ENCODE measurements around the gene FASTKD2.

The FASTKD2 gene

DNA sequence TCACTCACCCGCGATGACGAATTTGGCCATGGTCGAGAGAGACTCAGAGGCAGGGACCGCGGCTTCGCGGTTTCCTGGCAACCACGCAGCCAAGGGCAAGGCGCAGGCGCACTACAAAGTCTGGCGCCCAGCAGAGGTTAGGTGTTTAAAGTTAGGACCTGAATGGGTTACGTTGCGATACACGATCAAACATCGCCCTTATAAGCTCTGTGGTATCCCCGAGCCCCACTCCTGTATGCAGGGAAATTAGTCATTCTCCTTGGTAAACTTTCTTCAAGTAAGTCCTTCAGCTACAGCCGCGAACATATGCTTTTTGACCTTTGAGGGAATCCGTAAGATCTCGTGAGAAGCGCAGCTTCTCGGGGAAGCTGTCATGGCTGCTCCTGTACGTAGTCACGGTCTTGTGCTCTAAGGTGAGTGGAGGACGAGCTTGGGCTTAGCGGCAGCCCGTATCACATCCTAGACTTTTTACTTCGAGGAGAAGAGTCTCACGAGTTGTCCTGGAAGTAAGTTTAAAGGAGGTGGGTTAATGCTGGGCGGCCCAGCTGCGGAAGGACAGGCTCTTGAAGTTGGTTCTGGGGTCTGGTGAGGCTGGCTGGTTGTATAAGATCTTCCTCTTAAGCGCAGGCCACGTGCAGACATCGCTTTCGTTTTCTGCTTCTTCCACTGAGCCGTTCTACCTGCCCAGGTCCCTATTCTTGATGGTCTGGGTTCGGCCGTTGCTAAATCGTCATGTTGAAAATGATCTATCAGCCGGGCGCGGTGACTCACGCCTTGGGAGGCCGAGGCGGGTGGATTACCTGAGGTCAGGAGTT is at the start of gene FASTKD2, which contains the start of gene MDH1B:
Gene FASTKD2, plus strand, starts transcription at position 365 of the 815 bp plus-strand sequence. CDS start 1,088 bp downstream, outside the sequence.
Gene MDH1B, minus strand, starts transcription at position 87 of the 815 bp plus-strand sequence. Its CDS starts 57 bp downstream, at position 30.
- DNase-seq = peak; percentile 79 to 83

DNA sequence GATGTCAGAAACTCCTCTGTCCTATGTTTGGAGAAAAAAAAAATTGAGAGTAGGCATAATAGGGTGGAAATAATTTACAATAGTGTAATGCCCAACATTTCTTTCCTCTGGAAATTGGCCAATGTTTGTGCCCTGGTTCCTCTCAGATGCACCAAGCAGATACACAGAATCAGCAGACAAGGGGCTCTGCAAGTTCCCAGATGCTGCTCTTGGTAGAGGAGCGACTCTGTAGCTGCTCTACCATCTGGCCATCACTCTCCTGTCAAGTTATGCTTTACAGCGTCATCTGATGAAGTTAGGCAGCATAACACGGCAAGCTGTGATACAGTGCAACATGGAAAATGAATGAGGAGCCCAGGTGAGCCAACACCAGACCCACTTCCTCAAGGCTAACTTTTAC is 48.8 kb upstream of the FASTKD2 start:
- DNase-seq = no peak

DNA sequence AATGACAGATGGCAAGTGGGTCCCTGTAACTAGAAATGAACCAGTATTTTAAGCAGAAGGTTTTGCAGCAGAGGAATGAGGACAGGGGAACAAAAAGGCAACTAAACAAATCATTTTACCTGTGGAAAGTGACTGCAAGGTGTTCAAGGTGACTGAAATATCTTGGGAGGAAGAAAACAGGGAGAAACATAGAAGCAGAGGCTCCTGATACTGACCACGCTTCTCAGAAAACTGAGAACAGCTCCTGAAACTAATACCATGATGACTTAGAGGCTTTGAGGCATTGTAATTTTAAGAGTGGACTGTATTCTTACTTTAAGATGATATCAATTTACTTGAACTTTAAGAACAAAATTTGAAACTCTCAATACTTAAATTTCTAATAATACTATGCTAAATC is 47.1 kb upstream of the FASTKD2 start, which contains the start of gene DYTN:
Gene DYTN, minus strand, starts transcription at position 101 of the 400 bp plus-strand sequence. CDS start 117 bp downstream, outside the sequence.
- no peak for DNase-seq

DNA sequence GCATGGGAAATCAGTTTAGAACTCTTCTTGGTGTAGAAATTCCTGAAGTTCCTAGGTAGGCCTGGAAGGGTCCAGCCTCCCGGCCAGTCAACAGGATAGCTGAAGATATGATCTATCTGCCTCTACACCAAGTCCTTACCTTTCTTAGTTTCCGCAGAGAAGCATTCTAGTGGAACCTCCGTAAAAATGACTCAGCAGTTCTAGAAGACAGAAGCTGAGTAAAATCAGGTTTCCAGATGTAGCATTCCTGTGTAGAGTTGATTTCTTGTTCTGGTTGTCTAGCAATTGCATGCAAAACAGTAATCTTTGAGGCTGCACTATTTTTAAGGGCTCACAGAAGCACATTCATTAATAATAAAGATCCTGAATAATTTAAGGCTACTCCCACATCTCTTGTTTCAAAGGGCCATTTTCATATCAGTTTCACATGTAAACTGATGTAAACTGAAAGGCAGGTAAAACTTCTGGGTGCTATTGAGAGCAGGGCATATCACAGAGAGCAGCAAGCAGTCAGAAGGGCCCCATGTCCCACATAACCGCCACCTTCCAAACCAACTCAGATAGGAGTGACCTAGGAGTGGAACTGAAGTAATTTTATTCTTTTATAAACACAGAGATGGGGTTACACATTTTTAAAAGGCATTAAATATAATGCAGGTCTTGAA is 44.0 kb upstream of the FASTKD2 start:
- DNase-seq = no peak

DNA sequence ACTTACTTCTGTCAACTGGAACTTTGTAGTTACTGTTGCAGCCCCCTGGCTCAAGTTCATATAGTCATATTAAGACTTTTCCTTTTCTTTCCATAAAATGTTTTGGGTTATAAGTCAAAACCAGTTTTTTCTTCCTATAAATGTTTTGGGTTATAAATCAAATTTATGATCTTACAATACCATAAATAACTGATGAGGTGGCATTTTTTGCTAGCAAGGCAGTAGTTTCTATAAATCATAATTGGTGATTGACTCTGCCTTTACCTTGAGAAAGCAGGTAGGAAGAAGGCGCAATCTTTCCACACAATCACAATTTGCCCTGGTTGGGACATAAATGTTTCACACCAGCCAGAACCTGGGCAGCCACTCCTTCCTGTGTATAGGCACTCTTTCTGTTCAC is 42.1 kb upstream of the FASTKD2 start:
- no peak for DNase-seq

DNA sequence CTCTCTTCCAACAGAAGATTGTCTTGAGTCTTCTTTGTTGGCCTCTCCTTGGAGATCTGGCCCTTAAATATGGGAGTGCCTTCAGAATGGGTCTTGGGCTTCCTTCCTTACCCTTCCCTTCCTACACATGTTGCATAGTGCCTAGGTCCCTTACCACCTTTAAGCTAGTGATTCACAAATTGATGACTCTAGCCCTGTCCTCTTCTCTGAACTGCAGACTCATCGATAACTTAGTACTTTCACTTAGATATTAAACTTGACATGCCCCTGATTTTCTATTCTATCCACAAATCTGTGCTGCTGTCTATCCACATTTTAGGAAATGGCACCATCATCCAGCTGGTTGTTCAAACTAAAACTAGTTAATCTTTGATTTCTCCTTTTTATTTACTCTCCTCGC is 38.1 kb upstream of the FASTKD2 start:
- no peak for DNase-seq

DNA sequence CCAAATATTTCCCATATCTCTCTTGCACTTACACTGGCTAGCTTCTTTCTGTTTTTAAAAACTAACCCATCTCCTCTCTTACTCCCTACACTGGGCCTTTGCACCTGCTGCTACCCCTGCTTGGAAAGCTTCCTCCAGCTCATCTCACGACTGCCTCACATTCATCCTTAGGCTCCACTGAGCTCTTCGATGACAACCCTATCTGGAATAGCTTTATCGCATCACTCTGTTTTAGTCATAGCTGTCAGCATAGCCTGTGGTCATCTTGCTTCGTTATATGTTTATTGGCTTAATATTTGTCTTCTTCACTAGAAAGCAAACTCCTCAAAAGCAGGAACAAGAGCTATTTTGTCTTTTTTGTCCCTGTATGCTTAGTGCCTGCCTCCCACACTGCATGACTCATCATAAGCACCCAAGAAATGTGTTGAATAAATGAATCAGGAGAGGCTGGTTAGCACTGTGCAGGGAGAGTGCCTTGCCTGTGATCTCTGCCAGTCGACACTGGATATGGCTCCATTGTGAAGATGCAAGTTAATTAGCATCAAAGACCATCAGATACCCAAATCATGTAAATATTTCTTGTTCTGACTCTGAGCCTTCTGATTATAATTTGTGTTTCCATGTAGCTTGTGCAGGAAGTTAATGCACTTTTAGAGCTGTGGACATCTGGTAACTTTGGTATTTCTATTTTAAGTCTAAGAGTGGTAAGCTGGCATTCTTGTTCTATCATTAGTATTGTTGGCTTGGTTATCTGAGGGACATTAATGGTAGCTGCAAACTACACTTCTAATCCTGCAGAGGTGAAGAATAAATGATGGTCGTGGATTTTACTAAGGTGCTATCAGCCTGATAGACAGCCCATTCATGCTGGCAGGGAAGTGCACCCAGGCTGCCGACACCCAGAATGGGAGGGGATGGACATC is 36.9 kb upstream of the FASTKD2 start:
- no peak for DNase-seq

DNA sequence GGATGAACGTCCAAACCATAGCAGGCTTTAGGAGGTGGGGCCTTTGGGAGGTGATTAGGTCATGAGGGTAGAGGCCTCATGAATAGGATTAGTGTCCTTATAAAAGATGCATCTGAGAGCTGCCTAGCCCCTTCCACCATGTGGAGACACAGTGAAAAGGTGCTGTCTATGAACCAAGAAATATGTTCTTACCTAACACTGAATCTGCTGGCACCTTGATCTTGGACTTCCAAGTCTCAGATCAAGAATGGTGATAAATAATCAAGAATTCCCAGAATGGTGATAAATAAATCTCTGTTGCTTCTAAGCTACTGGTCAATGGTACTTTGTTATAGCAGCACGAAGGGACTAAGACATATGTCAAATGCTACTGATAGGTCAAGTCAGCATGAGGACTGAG is 32.1 kb upstream of the FASTKD2 start:
- DNase-seq = no peak

DNA sequence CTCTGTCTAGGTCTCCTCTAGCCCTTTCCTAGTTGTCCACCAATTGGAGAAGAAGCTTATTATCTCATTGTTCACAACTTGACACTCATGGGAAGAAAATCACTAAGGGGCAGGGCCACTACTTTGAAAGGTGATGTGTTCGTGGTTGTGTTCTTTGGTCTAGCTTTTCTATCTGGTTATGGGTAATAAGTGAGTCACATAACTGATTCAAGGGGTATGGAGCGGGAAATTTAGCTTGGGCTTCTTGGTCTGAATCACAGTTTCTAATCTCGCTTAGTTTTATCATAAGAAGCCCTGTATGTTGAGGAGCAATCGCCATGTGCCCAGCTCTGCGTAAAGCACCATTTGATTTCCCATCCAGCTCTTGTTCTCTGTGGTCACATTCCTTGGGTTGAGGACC is 28.5 kb upstream of the FASTKD2 start:
- no peak for DNase-seq

DNA sequence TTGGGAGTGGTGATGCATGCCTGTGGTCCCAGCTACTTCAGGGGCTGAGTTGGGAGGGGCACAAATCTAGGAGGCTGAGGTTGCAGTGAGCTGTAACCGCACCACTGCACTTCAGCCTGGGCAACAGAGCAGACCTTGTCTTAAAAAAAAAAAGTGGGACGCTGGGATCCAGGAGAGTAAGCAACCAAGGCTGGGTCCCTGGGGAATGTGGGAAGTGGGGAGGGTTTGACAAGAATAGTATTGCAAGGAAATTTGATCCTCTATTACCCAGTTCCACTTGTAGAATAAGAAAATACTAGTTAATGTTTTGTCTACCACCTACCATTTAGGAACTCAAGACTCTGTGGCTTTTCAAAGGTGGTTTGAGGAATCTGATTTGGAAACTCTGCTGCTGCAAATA is 26.1 kb upstream of the FASTKD2 start:
- no peak for DNase-seq

DNA sequence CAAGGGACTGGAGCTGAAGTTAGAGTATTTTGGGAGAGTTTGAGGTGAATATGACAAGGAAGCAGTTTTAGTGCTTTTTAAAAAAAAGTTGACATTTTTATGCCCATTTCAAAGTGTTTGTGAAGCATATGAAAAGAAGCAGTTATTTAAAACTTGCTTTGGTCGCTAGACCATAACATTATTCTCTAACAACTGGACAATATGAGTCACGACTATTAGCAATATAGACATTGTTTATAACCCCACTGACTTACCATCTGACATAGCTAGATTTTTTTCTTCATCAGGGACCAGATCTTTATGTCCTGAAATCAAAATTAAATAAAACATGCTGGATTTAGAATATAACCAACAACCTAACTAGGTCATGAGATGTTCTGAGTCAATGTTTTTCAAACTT is 24.6 kb upstream of the FASTKD2 start:
- no peak for DNase-seq

DNA sequence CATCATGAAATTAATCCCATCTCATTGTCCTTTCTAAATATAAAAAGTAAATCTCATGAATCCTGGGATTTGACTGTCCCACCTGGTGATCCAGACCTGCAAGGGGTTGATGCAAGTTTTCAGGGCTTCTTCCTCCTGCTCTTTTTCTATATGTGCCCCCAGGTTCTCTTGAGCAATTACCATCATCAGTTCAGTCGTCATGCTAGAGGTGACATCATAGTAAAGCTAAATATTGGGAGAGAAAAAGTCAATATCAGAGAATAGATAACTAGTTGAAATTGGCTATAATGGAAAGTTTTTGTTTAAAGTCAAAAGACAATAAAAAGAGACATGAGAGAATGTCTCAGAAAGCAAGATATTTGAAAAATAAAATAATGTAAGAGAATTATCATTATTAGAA is 8.6 kb upstream of the FASTKD2 start:
- no peak for DNase-seq

DNA sequence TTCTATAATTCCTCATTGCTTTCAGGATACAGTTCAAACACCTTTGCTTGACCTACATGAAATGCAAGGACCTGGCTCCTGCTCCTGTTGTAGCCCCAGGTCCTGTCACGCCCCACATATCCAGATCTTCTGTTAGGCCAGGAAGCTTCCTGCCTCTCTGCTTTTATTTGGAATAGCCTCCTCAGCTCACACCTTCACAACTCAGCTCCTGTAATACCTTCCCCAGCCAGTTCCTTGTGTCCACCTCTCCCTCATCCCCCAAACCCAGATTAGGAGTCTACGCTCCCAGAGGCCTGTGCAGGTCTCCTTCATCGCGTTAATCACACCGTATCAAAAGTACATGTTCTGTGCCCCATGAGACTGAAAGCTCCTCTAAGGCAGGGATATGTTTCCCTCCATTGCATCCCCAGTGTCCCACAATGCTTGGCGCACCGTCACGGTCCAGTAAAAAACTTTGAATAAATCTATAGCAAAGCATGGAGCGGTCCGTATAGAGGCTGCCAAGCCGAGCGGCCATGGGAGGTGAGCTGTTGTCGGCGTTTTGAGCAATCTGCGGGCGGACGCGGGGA is 649 bp upstream of the FASTKD2 start:
- no peak for DNase-seq

DNA sequence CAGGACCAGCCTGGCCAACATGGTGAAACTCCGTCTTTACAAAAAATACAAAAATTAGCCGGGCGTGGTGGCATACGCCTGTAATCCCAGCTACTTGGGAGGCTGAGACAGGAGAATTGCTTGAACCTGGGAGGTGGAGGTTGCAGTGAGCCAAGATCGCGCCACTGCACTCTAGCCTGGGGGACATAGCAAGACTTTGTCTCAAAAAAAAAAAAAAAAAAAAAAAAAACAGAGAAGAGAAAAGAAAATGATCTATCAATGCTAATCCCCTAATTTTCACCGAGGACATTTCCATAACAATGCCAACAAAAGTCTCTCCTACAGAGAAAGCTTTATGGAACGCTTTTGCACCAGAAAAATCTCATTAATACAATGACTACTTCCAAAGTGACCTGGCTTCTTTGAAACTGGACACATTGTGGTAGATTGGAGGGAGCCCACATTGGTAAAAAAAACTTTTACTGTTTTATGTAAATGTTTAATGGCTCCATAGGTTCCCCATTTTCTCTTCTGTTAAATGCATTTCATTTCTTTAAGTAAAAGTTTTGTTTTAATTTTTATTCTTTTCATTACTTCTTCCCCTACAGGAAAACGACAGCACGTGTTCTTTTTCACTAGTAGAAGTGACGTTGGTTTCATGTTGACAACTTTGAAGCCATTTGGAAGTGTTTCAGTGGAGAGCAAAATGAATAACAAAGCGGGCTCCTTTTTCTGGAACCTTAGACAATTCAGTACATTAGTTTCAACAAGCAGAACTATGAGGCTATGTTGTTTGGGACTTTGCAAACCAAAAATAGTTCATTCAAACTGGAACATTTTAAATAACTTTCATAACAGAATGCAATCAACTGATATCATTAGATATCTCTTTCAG is 888 bp downstream of the FASTKD2 start:
- DNase-seq = no peak

DNA sequence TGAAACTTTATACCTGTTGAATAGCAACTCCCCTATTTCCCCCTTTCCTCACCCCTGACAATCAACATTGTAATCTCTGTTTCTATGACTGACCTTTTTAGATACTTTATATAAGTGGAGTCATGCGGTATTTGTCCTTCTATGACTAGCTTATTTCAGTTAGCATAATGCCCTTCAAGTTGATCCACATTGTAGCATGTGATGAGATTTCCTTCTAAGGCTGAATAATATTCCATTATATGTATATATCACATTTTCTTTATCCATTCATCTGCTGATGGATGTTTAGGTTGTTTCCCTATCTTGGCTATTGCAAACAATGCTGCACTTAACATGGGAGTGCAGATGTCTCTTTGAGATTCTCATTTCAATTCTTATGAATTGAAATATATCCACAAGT is 9.5 kb downstream of the FASTKD2 start:
- DNase-seq = no peak

DNA sequence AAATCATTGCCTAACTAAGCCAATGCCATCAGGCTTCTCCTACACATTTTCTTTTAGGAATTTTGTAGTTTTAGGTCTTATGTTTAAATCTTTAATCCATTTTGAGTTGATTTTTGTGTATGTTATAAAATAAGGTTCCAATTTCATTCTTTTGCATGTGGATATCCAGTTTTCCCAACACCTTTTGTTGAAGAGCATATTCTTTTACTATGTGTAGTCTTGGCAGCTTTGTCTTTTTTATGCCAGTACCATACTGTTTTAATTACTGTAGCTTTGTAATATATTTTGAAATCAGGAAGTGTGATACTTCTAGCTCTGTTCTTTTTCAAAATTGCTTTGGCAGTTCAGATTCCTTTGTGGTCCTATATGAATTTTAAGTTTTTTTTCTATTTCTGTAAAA is 11.0 kb downstream of the FASTKD2 start:
- DNase-seq = no peak

DNA sequence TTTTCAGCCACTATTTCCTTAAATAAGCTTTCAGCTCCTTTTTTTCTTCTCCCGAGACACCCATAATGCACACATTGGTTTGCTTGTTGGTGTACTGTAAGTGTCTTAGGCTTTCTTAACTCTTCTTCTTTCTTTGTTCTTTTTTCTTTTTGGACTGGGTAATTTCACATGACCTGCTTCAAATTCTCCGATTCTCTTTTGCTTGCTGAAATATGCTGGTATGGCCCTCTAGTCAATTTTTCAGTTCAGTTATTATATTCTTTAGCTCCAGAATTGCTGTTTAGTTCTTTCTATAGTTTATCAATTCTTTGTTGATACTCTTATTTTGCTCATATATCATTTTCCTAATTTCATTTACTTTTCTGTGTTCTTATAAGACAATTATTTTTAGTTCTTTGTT is 15.3 kb downstream of the FASTKD2 start:
- DNase-seq = no peak

DNA sequence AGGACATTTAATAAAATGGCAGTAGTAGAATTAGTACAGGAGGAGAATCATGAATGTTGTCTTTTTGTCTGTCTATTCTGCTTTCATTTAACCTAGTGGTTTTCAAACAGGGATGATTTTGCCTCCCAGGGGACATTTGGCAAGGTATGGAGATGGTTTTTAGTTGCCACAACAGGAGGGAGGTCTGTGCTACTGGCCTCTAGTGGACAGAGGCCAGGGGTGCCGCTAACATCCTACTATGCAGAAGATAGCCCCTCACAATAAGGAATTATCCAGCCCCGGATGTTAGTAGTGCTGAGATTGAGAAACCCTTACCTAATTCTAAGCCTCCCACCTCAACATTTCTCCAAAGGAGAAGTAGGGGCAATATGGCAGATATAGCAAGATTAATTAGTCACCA is 18.3 kb downstream of the FASTKD2 start:
- no peak for DNase-seq

DNA sequence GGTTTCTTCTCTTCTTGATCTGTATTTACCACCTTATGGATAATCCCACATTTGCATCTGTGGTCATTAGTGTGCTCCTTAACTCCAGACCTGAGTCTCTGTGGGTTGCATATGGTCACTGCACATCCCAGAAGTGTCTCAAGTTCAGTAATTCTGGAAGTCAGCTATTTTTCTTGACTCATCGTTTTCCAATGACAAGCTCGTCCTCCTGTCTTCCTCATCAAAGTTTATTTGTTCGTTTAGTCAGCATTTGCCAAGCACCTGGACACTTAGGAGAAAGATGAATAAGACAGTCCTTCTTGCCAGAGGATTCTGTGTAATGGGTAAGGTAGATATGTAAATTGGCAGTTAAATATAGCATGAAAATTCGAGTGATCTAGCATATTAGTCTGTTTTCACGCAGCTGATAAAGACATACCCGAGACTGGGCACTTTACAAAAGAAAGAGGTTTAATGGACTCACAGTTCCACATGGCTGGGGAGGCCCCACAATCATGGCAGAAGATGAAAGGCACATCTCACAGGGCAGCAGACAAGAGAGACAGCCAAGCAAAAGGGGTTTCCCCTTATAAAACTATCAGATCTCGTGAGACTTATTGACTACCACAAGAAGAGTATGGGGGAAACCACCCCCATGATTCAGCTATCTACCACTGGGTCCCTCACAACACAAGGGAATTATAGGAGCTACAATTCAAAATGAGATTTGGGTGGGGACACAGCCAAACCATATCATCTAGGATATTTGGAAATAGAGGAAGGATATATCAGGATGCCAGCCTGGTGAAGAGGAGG is 19.4 kb downstream of the FASTKD2 start:
- no peak for DNase-seq

DNA sequence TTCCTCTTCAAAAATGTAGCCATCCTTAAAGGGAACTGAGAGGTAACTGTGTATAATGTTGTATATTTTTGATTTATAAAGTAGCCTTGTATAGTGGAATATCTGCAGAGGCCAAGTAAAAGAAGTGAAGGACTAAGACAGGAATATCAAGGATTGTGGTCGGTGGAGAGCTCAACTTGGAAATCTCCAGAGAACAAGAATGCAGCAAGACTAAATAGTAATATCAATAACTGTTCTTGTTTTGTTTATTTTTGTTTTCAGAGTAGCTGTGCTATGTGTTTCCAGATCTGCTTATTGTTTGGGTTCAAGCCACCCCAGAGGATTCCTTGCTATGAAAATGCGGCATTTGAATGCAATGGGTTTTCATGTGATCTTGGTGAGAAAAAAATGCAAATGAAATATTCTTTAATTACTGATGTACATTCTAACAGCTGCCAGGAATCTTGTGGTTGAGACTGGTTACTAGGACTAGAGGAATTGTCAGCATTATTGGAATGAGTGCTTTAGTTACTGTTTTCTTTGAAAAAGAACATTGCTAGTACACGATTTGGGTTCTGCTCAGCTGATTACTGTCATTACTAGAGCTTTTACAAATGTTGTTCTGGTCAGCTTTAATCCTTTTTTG is 25.0 kb downstream of the FASTKD2 start:
- DNase-seq = no peak

Data from stimulated activated CD4-positive, alpha-beta T cell treated with anti-CD3 and anti-CD28 coated beads, Interleukin-2, amount 100 ng/mL, for 48 hours (primary cell).